Endometrial microvascular endothelial cells (primary cell): ENCODE data around the gene ZNF865. TPM values are rescaled to one million over a fixed set of nuclear protein-coding genes. Genes with fewer than 3 reads are reported as not detected.
"Not testable (repeated sequence)": the region's sequence is repeated elsewhere in the genome, so short reads cannot be mapped to it uniquely, and the experiment has no call there.

Experiments
- in situ Hi-C: cut with HindIII; loops from 2 replicates; pipeline ENCODE4 v1.10.0; 2017; ENCODE audit warnings: low sequenced_read_pairs, low pct_unique_long_range_greater_than_20kb; ENCODE audit errors: inconsistent ontology term
- total RNA-seq: library from RNA; depleted of rRNA; stranded (reverse); fragments of >200 nt; gene quantifications from one replicate; pipeline ENCODE4 v1.2.3, GENCODE V29; 2015; ENCODE audit errors: inconsistent ontology term

The ZNF865 gene
- 3.3 TPM for total RNA-seq

DNA sequence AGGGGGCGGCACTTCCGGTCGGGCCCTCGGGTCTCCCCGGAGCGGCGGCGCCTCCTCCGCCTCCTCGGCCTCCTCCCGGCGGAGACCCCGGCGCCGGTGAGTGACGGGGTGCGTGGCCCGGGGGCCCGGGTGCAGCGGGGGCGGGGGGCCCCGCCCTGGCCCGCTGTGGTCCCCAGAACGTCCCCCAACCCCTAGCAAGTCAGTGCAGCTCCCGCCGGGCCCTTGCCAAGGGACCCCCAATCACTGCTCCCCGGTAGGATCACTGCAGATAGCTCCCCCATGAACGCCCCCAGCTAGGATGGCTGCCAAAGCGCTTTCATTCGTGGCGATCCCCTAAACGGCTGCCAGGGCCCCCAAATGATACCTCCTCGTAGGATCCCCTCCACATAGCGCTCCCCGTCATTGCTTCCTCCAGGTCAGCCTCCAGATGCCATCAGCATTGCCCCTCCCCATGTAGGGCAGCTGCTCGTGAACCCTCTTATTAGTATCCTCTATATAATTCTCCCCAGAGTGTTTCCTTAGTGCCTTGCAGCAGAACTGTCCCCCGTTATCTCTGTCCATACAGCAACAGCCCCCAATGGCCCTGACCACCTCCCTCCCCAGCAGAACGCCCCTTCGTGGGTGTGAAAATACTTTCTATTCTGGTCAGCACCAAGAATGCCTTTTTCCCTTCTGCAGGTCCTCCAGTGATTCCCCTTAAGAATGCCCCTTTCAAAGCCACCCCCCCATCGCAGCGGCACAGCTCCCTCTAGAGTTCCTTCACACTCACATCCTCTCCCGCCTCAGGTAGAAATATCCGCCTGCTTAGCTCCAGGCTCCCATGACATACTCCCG lies at the start of gene ZNF865:
Gene ZNF865, plus strand, starts transcription at position 11 of the 834 bp plus-strand sequence. CDS start 7,972 bp downstream, outside the sequence.
- in situ Hi-C loops = no loop called here

DNA sequence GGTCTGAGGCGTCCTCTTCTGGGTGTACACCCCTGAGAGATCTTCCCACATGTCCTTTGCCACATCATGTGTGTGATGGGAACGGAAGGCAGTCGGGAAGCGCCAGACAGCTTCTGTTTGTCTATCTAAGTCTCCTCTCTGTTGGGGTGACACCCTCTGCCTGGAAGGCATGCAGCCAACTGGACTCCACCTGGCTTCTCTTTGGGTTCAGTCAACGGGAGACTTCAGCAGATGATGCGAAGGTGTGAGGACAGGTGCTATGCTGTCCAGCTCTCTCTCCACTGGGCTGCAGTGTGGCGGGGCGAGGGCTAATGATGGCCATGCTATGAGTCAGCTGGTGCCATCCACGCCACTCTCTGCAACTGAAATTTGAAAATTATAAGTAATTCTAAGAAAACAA lies 45.8 kb upstream of the ZNF865 start:
- in situ Hi-C loops = no loop called here

DNA sequence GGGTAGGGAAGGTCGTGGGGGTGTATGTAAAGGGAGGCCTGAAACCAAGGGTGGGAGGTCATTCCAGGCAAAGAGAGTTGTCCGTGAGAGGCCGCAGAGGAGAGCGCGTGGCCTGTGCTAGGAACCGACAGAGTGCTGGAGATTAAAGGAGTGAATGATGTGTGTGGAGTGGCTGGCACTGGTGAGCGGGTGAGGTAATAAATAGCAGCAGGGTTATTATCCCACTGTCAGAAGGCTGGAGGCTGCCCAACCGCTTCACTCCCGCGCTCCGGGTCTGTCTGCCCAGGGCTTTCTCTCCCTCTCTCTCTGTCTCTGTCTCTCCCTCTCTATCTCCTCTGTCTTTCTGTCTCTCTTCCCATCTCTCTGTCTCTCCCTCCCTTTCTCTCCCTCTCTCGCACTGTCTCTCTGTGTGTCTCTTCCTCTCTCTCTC lies 42.2 kb upstream of the ZNF865 start:
- in situ Hi-C loops = no loop called here

DNA sequence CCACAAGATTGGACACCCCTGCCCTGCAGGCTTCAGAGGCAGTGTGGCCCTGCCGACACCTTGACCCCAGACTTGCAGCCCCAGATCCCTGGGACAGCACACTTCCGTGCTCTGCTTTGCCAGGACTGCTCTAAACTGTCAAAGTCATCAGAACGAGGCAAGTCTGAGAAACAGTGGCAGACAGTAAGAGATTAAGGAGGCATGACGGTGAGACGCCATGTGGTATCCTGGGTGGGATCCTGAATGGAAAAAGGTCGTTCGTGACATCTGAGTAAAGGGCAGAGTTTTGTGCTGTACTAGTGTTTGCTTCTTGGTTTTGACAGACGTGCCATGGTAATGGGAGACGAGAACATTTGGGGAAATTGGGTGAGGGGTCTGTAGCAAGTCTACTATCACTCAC lies 38.6 kb upstream of the ZNF865 start:
- in situ Hi-C loops = no loop called here

DNA sequence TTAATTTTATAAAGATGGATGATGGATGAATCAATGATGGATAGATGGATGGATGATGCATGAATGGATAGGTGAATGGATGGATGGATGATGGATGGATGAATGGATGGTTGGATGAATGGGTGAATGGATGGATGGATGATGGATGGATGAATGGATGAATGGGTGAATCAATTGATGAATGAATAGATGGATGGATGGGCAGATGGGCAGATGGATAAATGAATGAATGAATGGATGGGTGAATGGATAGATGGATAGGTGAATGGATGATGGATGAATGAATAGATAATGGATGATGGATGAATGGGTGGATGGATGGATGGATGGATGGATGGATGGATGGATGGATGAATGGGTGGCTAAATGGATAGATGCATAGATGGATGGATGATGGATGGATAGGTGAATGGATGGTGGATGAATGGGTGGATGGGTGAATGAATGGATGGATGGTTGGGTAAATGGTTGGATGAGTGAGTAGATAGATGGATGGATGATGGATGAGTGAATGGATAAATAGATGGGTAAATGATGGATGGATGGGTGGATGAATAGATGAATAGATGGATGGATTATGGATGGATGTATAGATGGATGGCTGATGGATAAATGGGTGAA lies 37.6 kb upstream of the ZNF865 start:
- in situ Hi-C loops = no loop called here

DNA sequence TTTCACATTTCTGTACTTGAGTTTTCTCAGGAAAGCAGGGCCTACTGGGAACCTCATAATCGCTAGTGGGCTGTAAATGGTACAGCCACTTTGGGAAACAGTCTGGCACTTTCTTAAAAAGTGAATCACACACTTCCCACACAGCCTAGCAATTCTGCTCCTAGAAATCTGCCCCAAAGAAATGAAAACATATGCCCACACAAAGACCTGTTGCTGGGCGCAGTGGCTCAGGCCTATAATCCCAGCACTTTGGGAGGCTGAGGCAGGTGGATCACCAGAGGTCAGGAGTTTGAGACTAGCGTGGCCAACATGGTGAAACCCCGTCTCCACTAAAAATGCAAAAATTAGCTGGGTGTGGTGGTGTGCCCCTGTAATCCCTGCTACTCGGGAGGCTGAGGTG lies 36.0 kb upstream of the ZNF865 start:
- in situ Hi-C loops = not testable (repeated sequence)

DNA sequence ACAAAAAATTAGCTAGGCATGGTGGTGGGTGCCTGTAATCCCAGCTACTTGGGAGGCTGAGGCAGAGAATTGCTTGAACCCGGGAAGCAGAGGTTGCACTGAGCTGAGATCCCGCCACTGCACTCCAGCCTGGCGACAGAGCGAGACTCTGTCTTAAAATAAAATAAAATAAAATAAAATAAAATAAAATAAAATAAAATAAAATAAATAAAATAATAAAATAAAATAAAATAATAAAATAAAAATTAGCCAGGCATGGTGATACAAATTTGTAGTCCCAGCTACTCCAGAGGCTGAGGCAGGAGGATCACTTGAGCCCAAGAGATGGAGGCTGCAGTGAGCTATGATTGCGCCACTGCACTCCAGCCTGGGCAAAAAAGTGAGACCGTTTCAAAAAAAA lies 31.5 kb upstream of the ZNF865 start:
- in situ Hi-C loops = not testable (repeated sequence)

DNA sequence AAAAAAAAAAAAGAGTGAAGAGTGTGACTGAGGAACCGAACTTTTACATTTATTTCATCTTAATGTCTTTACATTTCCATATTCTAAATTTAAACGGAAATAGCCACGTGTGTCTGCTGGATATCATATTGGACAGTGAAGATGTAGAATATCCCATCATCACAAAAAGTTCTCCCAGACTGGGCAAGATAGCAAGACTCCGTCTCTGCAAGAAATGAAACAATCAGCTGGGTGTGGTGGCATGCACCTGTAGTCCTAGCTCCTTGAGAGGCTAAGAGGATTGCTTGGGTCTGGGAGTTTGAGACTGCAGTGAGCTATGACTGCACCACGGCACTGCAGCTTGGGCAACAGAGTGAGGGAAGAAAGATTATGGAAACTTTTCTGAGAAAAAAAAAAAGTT lies 28.7 kb upstream of the ZNF865 start:
- in situ Hi-C loops = no loop called here

DNA sequence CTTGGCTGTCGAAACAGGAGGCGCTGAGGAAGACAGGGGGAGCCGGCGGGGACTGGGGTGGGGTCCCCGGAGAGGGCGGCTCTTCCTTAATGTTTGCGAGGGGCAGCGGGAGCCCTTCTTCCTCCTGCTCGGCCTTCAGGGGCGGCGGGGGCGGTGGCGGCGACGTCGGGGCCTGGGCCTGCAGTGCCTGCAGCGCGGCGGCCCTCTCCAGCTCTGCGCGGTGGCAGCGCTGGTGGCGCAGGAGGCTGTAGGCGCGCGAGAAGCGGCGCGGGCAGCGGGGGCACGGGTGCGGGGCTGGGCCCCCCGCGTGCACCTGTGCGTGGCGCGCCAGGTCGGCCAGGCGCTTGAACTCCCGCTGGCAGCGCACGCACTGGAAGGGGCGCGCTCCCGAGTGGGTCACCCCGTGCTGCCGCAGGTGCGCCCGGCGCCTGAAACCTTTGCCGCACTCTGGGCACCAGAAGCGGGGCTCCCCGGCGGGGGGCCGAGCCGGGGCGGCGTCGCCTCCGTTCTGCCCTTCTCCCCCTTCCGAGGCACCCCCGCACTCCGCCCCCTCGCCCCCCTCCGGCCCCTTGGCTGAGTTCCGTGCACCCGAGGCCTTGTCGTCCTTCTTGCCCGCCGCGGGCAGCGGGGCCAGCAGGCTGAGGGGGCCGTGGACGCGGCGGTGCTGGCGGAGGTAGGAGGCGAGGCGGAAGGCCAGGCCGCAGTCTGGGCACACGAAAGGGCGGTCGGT lies 27.3 kb upstream of the ZNF865 start:
- in situ Hi-C loops = no loop called here

DNA sequence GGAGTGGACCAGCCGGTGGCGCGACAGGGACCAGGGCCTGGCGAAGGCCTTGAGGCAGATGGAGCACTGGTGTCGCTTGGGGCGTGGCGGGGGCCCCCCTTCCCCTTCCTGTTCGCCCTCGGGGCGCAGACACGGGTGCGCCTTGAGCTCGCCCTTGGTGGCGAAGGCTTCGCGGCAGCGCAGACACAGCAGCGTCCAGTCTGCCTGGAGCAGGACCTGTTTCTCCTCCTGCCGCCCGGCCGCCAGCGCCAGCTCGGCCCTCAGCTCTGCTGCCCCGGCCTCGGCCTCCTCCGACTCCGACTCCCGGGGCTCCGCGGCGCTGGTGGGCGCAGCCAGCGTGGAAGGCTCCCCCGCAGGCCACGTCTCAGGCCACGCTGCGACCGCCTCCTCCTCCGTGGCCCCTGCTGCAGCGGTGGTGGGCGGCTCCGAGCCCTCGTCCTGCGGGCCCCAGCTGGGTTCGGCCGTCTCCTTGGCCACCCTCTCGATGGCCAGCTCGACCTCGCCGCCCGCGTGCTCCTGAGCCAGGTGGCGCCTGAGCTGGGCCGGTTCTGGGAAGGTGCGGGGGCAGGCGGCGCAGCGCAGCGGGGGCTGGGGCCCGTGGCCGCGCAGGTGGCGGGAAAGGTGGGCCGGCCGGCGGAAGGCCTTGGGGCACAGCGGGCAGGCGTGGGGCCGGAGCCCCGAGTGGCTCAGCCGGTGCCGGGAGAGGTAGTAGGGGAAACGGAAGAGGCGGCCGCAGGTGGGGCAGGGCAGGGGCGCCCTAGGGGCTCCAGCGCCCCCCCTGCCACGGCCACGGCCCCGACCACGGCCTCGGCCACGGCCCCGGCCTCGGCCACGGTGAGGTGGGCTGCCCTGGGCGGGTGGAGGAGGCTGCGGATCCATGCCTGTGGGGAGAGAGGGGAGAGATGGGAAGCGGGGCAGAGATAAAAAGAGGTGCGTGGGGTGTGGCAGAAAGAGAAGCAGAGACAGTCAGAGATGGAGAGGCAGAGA lies 26.4 kb upstream of the ZNF865 start:
- in situ Hi-C loops = no loop called here

DNA sequence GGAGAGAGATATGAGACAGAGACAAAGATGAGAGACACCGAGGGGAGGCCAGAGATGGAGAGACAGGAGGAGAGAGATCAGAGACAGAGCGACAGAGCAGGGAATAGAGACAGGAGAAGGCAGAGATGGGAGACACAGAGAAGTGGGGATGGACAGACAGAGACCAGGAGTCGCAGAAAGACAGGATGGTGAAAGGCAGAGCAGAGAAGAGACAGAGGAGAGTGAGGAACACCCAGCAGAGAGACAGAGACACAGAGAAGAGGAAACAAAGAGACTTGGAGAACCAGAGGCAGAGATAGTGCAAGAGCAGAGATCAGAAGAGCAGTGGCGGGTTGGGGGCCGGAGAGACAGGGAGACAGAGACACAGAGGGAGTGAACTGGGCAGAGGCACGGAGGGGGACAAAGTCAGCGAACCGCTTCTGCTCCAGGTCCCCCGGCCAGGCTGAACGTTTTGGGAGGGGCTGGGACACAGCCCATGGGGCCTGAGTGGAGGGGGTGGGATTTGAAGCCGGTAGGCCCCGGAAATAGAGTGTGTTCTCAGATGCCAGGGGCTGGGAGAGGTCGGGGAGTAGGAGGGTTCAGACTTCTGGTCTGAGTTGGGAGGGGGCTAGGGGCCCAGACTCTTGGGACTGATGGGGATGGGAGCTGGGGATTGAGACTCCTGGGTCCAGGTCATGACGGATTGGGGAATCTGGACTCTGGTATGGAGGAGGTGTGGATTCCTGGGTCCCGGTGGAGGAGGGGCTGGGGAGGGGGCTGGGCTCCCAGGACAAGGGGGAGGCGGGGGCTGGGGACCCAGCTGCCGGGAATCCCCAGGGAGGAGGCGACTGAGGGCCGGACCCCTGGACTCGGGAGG lies 25.5 kb upstream of the ZNF865 start:
- in situ Hi-C loops = no loop called here

DNA sequence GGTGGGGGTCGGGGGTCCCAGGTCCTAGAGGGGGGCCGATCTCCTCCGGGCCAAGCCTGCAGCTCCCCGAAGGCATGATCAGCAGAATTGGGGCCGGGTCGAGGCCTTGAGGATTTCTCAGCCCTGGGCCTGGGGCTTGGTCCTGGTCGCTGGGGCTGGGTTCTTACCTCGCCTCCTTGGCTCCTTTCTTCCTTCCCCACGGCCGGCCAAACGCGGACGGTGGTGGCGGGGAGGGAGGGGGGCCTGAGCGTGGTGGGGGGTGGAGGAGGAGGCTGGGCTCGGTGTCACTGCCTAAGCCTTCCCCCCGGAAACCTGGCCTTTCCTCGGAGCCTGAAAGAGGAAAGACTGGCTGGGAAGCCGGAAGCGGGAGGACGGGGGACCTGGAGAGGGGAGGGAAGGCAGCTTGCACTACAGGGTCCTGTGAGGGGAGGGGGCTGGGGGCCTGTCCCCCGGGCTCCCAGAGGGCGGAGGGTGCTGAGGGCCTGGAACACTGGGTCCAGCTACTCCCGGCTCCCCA lies 24.8 kb upstream of the ZNF865 start, which contains the start of gene ZNF579:
Gene ZNF579, minus strand, starts transcription at position 221 of the 517 bp plus-strand sequence. CDS start 1,209 bp downstream, outside the sequence.
- in situ Hi-C loops = no loop called here

DNA sequence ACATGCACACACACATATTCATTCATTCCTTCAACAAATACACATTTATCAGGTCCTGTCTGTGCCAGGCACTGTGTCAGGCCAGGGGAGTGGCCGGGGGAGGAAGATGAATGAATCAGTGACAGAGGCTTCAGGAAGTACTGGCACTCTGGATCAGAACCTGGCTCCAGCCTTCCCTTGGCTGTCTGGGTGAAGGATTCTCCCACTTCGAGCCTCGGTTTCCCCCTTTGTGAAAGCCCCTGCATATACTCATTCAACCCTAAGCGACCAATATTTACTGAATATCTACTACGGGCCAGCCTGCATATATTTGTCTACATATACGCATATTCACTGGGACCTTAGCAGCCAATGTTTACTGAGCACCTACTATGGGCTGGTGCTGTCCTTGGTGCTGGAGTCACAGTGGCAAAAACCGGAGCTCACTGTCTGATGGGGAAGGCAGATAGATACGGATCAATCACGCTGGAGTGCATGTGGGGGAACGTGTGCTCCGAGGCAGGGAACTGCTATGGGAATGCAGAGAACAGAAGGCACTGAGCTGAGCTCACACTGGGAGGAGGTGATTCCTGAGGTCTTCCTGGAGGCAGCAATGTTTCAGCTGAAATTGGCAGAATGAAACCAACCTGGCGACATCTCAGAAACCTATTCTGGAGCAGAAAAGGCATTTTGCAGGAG lies 24.2 kb upstream of the ZNF865 start:
- in situ Hi-C loops = no loop called here

DNA sequence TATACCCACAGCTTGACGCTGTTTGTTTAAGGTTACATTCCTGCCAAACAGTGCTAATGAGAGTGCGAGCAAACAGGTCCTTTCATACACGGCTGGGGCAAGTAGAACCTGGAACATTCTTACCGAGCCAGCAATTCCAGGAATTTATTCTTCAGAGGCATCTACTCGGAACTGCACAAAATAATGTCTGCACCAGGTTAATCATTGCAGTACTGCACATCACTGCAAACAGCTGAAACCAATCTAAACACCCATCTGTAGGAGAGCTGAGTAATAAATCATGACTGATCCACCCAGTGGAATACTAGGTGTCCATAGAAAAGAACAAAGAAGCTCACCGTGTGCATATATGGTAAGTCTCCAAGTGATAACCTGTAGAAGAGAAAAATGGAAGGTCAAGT lies 23.6 kb upstream of the ZNF865 start:
- in situ Hi-C loops = no loop called here

DNA sequence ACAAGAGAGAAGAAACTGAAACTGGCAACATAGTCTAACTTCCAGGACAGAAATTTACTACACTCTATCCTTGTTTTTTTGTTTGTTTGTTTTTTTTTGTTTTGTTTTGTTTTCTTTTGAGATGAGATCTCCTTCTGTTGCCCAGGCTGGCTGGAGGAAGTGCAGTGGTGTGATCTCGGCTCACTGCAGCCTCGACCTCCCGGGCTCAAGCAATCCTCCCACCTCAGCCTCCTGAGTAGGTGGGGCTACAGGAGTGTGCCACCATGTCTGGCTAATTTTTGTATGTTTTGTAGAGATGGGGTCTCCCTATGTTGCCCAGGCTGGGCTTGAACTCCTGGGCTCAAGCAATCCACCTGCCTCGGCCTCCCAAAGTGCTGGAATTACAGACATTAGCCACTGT lies 23.2 kb upstream of the ZNF865 start:
- in situ Hi-C loops = not testable (repeated sequence)

DNA sequence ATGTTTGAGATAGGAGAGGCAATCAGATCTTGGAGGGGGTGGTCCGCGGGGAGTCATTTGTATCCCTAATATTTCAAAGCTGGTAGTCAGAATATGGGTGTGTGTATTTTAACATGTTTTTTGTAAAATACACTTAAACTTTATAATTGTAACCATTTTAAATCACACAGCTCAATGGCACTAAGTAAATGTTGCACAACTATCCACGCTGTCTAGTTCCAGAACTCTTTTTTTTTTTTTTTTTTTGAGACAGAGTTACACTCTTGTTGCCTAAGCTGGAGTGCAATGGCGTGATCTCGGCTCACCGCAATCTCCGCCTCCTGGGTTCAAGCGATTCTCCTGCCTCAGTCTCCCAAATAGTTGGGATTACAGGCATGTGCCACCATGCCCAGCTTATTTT lies 21.6 kb upstream of the ZNF865 start:
- in situ Hi-C loops = not testable (repeated sequence)

DNA sequence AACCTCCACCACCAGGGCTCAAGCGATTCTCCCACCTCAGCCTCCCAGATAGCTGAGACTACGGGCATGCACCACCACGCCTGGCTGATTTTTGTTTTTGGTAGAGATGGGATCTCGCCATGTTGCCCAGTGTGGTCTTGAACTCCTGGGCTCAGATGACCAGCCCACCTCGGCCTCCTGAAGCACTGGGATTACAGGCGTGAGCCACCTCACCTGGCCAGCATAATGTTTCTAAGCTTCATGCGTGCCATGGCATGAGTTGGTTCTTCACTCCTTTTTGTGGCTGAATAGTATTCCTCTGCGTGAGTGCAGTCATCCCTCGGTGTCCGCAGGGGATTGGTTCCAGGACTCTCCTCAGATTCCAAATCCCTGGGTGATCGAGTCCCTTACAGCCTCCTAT lies 20.6 kb upstream of the ZNF865 start:
- in situ Hi-C loops = no loop called here
